IMR-90 (cell line): Measurements from ENCODE around the gene ASMTL.

Experiments used
- BHLHE40 ChIP-seq: fragments of 150-350 bp; IDR thresholded peaks from 2 replicates; pipeline ENCODE4 v1.6.1; 2016; ENCODE audit warnings: mild to moderate bottlenecking, low read depth, low read length
- CEBPB ChIP-seq: IDR thresholded peaks from 2 replicates; pipeline ENCODE4 v1.6.1; 2012; ENCODE audit warnings: low read depth, low read length, improper control_type of control experiment
- ELK1 ChIP-seq: fragments of 150-350 bp; IDR thresholded peaks from 2 replicates; pipeline ENCODE4 v1.6.1; 2016; ENCODE audit warnings: low read depth, mild to moderate bottlenecking, low read length, moderate library complexity, borderline replicate concordance
- NFE2L2 ChIP-seq: fragments of 150-350 bp; IDR thresholded peaks from 2 replicates; pipeline ENCODE4 v1.6.1; 2016; ENCODE audit warnings: low read depth, mild to moderate bottlenecking, low read length
- RAD21 ChIP-seq: IDR thresholded peaks from 2 replicates; pipeline ENCODE4 v1.6.1; 2012; ENCODE audit warnings: low read length, improper control_type of control experiment
- RFX5 ChIP-seq: IDR thresholded peaks from 2 replicates; pipeline ENCODE4 v1.8.0; 2012; ENCODE audit warnings: low read depth, mild to moderate bottlenecking, low read length, moderate library complexity
- SMC3 ChIP-seq: fragments of 150-350 bp; IDR thresholded peaks from 2 replicates; pipeline ENCODE4 v1.6.1; 2016; ENCODE audit warnings: low read depth, mild to moderate bottlenecking, antibody characterized with exemption, low read length, moderate library complexity
- TF ChIP-seq, protein P1 (sequence below): conservative IDR thresholded peaks from 2 replicates; pipeline ENCODE4 v1.5.1; 2012; ENCODE audit warnings: mild to moderate bottlenecking, low read depth, low read length, improper control_type of control experiment
- TF ChIP-seq, protein P2 (sequence below): fragments of 150-350 bp; IDR thresholded peaks from 2 replicates; pipeline ENCODE4 v1.6.1; 2017; ENCODE audit warnings: mild to moderate bottlenecking, antibody characterized with exemption, low read length, low read depth

GRCh38 chrX:1502241-1502640 lies 49.5 kb upstream of the ASMTL start:
- TF ChIP-seq BHLHE40: no peak
- no peak for TF ChIP-seq RAD21
- TF ChIP-seq, protein P1, sequence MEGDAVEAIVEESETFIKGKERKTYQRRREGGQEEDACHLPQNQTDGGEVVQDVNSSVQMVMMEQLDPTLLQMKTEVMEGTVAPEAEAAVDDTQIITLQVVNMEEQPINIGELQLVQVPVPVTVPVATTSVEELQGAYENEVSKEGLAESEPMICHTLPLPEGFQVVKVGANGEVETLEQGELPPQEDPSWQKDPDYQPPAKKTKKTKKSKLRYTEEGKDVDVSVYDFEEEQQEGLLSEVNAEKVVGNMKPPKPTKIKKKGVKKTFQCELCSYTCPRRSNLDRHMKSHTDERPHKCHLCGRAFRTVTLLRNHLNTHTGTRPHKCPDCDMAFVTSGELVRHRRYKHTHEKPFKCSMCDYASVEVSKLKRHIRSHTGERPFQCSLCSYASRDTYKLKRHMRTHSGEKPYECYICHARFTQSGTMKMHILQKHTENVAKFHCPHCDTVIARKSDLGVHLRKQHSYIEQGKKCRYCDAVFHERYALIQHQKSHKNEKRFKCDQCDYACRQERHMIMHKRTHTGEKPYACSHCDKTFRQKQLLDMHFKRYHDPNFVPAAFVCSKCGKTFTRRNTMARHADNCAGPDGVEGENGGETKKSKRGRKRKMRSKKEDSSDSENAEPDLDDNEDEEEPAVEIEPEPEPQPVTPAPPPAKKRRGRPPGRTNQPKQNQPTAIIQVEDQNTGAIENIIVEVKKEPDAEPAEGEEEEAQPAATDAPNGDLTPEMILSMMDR: no peak
- no peak for TF ChIP-seq ELK1
- TF ChIP-seq NFE2L2: no peak
- TF ChIP-seq CEBPB: no peak
- TF ChIP-seq, protein P2, sequence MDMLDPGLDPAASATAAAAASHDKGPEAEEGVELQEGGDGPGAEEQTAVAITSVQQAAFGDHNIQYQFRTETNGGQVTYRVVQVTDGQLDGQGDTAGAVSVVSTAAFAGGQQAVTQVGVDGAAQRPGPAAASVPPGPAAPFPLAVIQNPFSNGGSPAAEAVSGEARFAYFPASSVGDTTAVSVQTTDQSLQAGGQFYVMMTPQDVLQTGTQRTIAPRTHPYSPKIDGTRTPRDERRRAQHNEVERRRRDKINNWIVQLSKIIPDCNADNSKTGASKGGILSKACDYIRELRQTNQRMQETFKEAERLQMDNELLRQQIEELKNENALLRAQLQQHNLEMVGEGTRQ: no peak
- no peak for TF ChIP-seq SMC3
- no peak for TF ChIP-seq RFX5
